Stimulated activated CD4-positive, alpha-beta T cell treated with anti-CD3 and anti-CD28 coated beads, Interleukin-4, amount 100 ng/mL, for 24 hours (primary cell): ENCODE data around the gene SHISA5.

Experiments used
- DNase-seq: peaks from one replicate; pipeline ENCODE4 v3.0.0-alpha.2; 2020

The SHISA5 gene

GRCh38 chr3:48456456-48456855, 47.5 kb downstream of the SHISA5 start:
- DNase-seq, result no peak

GRCh38 chr3:48451270-48451669, 52.7 kb downstream of the SHISA5 start:
- DNase-seq, result no peak

- DNase-seq, result peak; percentile 86
Observed at GRCh38 chr3:48446425-48447193, 57.4 kb downstream of the SHISA5 start, which contains the start of gene ATRIP. TSS of gene ATRIP (plus strand) at chr3:48446737. CDS start at chr3:48446846, 109 bp downstream.

DNA sequence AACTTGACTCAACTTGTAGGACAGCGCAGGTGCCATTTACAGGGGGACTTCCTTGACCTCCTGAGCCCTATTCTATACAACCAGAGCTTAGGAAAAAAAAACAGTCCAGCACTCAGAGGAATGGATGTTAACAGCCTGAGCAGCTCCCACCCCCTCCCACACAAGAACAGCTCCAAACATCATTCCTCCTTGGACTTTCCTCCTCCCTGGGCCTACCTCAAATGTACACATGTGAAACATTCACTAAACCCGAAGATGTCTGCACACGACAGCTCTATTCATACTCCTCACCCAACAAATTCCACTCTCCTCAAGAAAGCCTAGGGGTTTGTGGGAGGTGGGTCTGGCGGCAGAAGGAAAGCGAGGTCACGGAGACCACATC, 57.9 kb downstream of the SHISA5 start:
- no peak for DNase-seq

DNA sequence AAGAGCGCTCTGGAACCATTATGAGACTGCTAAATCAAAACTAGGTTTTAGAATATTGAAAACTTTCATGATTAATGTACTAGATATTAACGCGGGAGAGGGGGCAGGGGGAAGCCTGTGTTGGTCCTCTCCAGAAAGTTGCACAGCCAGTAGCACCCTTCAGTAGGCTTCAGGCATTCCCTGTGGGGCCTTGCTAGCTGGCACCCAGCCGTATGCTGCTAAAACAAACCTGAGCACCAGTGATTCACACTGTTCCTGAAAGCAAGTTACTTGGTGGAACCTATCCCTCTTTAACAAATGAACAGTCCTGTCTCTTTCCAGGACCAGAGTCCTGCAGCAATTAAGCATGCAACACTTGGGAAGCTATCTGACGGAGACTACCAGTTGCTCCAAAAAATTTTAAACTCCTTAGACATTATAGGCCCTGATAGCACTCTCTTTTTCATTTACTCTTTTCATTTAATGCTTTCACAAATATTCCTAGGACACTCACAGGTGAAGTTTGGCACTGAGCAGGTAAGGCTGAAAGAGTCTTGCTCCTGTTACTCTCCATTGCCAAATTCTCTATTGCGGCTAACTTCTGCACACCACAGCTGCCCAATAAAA, 58.6 kb downstream of the SHISA5 start:
- no peak for DNase-seq

- no peak for DNase-seq
Observed at GRCh38 chr3:48441940-48442339, 62.0 kb downstream of the SHISA5 start.

GRCh38 chr3:48440590-48440958, 63.4 kb downstream of the SHISA5 start:
- no peak for DNase-seq

- peak; percentile 99 for DNase-seq
Observed at GRCh38 chr3:48439820-48440589, 64.0 kb downstream of the SHISA5 start, which contains the start of the genes CCDC51 and TMA7. TSS of gene CCDC51 (minus strand) at chr3:48440119. CDS start at chr3:48435128, 4,991 bp downstream. TSS of gene TMA7 (plus strand) at chr3:48440257. CDS start at chr3:48440297, 40 bp downstream.

DNA sequence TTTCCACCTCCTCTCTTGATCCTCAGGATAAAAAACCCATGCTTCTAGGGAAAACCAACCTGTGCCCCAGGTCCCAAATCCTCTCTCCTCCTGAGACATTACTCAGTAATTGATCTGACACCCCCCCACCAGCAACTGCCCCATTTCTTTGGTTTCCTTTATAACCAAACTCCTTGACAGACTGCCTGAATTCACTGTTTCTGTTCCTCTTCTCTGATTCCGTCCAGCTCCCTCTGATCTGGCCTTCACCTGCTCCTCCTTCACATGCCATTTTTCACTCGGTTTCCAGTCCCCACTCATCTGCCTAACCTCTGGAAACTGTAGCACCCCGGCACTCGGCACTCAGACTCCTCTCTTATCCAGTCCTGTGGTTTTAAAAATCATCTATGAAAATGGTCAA, 66.2 kb downstream of the SHISA5 start:
- DNase-seq, result no peak

DNA sequence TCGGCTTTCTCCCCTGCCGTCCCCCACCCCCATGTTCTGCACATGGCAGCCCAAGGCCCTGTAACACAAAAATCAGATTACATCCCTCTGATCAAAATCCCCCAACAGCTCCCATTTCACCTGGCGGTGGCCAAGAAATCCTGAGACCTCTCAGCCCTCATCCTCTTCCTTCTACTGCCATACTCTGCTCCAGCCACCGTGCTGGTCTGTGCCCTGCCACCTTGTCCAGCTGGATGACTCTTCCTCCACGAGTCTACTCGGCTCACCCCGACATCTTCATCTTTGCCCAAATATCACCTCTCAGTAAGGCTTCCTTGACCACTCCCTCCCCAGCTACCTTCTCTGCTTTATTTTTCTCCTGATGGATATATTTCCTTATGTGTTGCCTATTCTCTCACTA, 67.1 kb downstream of the SHISA5 start:
- DNase-seq, result no peak

GRCh38 chr3:48436477-48436787, 67.5 kb downstream of the SHISA5 start:
- no peak for DNase-seq

- peak; percentile 89 for DNase-seq
Observed at GRCh38 chr3:48435774-48436476, 68.0 kb downstream of the SHISA5 start.

DNA sequence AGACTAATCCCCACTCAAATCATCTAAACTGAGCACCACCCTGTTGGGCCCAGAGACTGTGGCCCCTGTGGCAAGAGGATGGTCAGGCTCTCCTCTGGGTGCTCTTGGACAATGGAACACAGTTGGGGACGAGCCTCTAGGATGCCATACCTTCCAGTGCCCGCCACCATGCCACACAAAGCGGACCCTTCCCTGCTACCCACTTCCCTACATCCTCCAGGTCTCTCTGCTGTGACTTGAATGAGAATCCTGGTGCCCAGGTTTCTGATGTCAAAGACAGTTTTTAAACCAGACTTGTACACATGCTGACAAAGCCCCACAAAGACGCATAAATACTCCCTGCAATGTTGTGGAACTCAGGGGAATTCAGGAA, 68.8 kb downstream of the SHISA5 start:
- no peak for DNase-seq

DNA sequence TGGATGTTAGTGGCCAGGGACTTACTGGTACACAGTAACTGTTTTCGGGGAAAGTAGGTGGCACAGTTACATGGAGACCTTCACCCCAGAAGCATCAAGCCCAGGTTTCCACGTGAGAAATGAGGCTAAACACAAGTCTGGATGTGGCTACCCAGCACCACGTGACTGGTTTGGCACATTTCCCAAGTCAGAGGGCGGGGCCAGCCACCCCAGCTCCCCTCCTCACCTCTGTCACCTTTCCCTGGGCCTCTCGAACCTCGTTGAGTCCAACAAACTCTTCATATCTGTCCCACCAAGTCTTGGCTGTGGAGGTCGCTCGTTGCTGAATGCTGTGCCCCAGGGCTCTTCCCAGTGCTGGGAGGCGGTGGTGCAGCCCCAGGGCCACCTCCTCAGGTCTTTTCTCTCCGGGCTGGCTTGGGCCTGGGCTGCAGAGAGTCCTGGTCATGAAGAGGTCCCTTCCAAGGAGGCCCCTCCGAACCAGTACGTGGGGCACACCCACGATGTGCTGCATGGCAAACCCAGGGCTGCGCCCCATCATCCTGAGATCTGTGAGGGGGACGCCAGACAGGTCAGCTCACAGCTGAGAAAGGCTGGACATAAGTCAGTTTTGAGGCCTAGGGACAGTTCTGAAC, 69.3 kb downstream of the SHISA5 start:
- no peak for DNase-seq

DNA sequence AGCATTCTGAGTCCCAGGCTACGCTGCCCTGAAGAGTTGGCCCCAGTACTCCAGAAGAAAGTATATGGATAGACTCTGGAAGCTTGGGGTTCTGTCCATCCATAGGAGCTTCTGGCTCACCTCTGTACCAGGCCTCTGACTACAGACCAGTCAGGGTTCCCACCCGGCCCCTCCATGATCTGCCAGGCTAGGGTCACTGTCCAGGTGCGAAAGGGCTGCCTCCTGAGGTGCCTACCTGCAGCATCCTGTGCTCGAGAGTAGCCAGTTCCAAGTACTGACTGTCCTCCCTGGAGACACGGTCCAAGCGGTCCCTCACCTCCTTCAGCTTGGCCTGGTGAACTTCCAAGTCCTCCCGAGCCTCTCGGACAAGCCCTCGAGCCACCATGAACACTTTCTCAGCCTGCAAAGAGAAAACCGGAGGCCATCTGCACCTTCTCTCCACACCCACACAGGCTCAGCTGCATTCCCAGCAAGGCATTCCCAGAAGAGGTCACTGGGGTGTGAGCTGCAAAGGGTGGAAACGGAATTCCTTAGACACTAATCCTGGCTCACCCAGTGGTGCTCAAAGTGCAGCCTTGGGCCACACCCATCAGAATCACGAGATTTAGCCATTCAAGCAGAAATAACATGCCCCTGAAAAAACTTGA, 70.4 kb downstream of the SHISA5 start:
- no peak for DNase-seq

DNA sequence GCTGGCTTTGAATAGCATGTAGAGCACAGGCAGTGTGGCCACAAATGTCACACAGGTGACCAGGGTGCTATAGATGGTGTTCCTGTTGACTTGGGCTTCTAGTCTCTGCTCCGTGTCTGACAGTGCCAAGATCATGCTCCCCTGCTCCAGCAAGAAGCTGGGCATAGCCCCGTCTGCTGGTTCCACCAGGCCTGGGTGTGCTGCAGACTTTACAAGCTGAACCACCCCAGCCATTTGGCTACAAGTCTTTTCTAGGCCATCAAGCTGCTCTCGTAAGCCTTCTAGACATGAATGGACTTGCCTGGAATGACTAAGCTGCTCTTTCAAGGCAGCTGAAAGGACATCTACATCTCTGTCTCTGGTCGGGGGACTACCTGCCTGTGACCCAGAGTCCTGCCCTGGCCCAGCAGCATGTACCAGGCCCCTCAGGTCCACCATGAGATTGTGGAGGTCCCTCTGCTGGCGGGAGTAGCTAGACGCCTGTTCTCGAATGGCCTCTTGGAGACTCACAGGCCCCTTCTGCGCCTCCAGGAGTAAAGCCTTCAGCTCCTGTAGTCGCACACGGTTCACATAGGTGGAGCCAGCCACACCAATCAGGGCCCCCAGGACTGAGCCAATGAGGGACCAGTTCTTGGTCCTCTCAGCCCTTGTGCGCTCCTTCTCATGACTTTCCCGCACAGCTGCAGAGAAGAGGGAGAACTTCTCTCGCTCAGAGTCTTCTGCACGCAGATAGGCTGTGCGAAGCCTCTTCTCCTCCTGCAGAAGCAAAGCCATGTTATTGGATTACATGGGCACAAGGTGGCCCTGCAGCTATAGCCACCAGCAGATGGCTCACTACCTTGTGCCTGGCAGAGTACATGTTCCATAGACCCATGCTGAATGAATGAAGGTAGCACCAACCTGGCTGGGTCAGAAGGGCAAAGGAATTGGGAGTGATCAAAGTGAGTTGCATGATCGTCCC, 71.3 kb downstream of the SHISA5 start:
- no peak for DNase-seq

- no peak for DNase-seq
Observed at GRCh38 chr3:48431224-48432029, 72.5 kb downstream of the SHISA5 start.

DNA sequence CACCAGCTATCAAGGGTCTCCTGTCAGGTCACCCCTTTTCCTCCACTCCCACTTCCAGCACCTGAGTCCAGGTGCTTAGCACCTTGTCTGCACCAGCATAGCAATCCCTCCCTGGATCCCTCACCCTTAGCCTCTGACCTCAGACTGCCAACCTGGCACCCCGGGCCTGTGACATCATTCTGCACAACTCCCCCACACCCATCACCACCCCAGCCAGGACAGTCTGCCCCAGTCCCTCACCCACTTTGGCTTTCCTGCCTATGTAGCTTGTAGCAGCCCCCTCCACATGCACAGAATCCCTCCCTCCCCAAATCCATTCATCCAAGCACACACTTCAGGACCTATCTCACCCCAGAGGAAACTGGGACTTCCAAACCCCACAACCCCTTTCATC, 73.3 kb downstream of the SHISA5 start:
- no peak for DNase-seq

- no peak for DNase-seq
Observed at GRCh38 chr3:48429960-48430707, 73.8 kb downstream of the SHISA5 start, which contains the start of gene PLXNB1. TSS of gene PLXNB1 (minus strand) at chr3:48430086. CDS start at chr3:48424611, 5,475 bp downstream.
